ENCODE results near the gene PDGFB.
"Not testable (repeated sequence)": the region's sequence is repeated elsewhere in the genome, so short reads cannot be mapped to it uniquely, and the experiment has no call there.

The PDGFB gene

DNA sequence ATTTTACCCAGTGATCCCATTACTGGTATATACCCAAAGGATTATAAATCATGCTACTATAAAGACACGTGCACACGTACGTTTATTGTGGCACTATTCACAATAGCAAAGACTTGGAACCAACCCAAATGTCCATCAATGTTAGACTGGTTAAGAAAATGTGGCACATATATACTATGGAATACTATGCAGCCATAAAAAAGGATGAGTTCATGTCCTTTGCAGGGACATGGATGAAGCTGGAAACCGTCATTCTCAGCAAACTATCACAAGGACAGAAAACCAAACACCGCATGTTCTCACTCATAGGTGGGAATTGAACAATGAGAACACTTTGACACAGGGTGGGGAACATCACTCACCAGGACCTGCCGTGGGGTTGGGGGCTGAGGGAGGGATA, 26.4 kb downstream of the PDGFB start:
- not testable (repeated sequence) for H3K4me1 ChIP-seq (ENCODE audit: control insufficient read depth in 1 of 2, insufficient read depth in 2 of 2, low read length in 2 of 2); H3K36me3 ChIP-seq (ENCODE audit: control insufficient read depth in 1 of 2, insufficient read depth in 2 of 2, low read length in 2 of 2); H3K9me3 ChIP-seq (ENCODE audit: control insufficient read depth in 1 of 2, low read length in 2 of 2); H3K4me3 ChIP-seq (ENCODE audit: low read depth in 1 of 2, low read length in 2 of 2); H3K27me3 ChIP-seq (ENCODE audit: low read depth, low read length); H3K27ac ChIP-seq (ENCODE audit: low read length)

DNA sequence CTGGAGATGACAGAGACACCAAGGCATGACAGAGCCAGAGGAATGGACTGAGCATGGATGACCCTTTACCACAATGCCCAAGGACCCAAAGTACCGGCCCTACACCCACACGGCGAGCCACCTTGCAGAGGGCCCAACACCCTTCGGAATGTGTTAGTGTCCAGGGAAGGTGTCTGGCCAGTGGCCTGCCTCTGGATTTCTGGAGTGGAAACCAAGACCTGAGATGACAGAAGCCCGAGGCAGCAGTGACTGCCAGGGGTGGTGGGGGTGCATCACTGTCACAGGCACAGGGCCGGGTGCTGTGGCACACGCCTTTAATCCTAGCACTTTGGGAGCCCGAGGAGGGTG, 28.7 kb downstream of the PDGFB start:
- Histone ChIP-seq H3K4me1 (ENCODE audit: control insufficient read depth in 1 of 2, insufficient read depth in 2 of 2, low read length in 2 of 2) (no peaks in the 10 kb centered on the region), H3K27me3 (ENCODE audit: low read depth, low read length) (peaks cover 5% of the 10 kb centered on the region)

DNA sequence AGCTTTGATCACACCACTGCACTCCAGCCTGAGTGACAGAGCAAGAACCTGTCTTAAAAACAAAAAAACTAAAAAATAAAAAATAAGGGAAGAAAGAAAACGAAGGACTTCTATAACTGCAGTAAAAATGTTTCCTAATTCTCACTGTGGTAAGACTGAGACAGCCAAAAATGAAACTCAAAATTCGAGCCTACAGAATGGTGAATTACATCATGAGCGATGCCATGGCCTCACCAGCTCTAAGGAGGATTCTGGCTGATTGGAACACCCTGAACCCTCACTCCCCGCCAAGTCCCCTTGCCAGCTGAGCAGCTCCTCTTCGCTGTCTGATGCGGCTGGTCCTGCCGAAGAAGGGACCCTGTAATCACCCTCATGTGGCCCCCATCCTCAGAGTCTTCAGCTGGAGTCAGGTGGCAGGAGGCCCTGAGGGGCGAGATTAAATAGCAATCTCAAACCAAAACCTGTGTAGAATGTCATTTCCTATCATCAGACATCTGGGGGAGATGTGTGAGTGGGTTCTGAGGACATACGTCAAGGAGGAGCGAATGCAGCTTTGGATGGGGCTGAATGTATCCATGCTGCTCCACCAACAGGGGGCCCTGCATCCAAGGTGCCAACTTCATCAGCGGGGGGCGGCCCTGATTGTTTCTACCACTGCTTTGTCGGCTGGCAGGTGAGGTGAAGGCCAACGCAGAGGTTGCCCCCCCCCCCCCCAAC, 29.2 kb downstream of the PDGFB start:
- H3K9me3 ChIP-seq (ENCODE audit: control insufficient read depth in 1 of 2, low read length in 2 of 2) = no peaks in the 10 kb centered on the region
- H3K36me3 ChIP-seq (ENCODE audit: control insufficient read depth in 1 of 2, insufficient read depth in 2 of 2, low read length in 2 of 2) = no peaks in the 10 kb centered on the region
- H3K4me1 ChIP-seq (ENCODE audit: control insufficient read depth in 1 of 2, insufficient read depth in 2 of 2, low read length in 2 of 2) = no peaks in the 10 kb centered on the region
- no peak overlapping the region for H3K4me3 ChIP-seq (ENCODE audit: low read depth in 1 of 2, low read length in 2 of 2)
- no peak overlapping the region for H3K27ac ChIP-seq (ENCODE audit: low read length)
- peaks cover 5% of the 10 kb centered on the region for H3K27me3 ChIP-seq (ENCODE audit: low read depth, low read length)

More for the DNA sequence above, 28.7 kb downstream of the PDGFB start:
- H3K27ac ChIP-seq (ENCODE audit: low read length) = no peak overlapping the region
- no peaks in the 10 kb centered on the region for H3K36me3 ChIP-seq (ENCODE audit: control insufficient read depth in 1 of 2, insufficient read depth in 2 of 2, low read length in 2 of 2)
- H3K4me3 ChIP-seq (ENCODE audit: low read depth in 1 of 2, low read length in 2 of 2) = no peak overlapping the region
- H3K9me3 ChIP-seq (ENCODE audit: control insufficient read depth in 1 of 2, low read length in 2 of 2) = no peaks in the 10 kb centered on the region

DNA sequence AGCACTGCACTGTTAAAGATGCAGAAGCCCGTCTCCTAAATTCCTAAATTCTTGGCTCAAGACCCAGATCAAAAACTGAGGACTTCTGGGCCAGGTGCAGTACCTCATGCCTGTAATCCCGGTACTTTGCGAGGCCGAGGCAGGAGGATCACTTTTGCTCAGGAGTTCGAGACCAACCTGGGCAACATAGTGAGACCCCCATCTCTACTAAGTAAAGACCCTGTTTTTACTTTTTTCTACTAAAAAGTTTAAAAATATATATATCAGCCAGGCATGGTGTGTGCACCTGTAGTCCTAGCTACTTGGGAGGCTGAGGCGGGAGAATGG, 29.7 kb downstream of the PDGFB start:
- H3K9me3 ChIP-seq (ENCODE audit: control insufficient read depth in 1 of 2, low read length in 2 of 2) = no peaks in the 10 kb centered on the region
- no peaks in the 10 kb centered on the region for H3K4me1 ChIP-seq (ENCODE audit: control insufficient read depth in 1 of 2, insufficient read depth in 2 of 2, low read length in 2 of 2)
- no peak overlapping the region for H3K4me3 ChIP-seq (ENCODE audit: low read depth in 1 of 2, low read length in 2 of 2)
- peaks cover 5% of the 10 kb centered on the region for H3K27me3 ChIP-seq (ENCODE audit: low read depth, low read length)
- no peak overlapping the region for H3K27ac ChIP-seq (ENCODE audit: low read length)
- H3K36me3 ChIP-seq (ENCODE audit: control insufficient read depth in 1 of 2, insufficient read depth in 2 of 2, low read length in 2 of 2) = no peaks in the 10 kb centered on the region

DNA sequence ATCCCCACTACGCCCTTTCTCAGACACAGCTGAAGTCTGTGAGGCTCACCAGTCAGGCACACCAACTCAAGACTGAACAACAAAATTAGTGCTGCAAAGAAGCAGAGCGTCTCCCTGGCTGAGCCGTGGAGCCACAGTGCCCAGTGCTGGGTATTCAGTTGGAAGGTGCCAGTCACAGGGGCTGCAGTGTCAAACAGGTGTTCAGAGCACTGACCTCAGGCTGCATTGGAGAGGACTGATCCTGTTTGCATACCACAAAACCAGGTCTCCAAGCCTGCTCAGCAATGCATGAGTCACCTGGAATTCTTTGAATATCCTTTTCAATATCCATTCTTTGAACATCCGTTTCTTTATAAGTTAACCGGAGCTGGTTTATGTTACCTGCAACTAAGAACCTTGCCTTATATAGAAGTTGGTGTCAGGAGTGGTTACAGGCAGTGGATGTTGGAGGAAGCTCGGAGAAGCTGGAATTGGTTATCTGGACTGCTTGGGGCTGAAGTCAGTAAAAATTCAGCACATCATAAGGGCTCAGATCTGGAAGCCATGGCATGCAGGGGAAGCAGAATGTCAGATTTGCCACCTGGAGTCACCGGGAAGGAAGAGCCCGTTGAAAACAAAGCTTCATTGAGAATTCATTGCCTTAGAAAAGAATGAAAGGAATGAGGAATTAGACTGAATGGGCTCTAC, 30.3 kb downstream of the PDGFB start:
- Histone ChIP-seq H3K36me3 (ENCODE audit: control insufficient read depth in 1 of 2, insufficient read depth in 2 of 2, low read length in 2 of 2) (no peaks in the 10 kb centered on the region), H3K4me3 (ENCODE audit: low read depth in 1 of 2, low read length in 2 of 2) (no peak overlapping the region), H3K4me1 (ENCODE audit: control insufficient read depth in 1 of 2, insufficient read depth in 2 of 2, low read length in 2 of 2) (no peaks in the 10 kb centered on the region), H3K9me3 (ENCODE audit: control insufficient read depth in 1 of 2, low read length in 2 of 2) (no peaks in the 10 kb centered on the region), H3K27me3 (ENCODE audit: low read depth, low read length) (peaks cover 5% of the 10 kb centered on the region), H3K27ac (ENCODE audit: low read length) (no peak overlapping the region)

DNA sequence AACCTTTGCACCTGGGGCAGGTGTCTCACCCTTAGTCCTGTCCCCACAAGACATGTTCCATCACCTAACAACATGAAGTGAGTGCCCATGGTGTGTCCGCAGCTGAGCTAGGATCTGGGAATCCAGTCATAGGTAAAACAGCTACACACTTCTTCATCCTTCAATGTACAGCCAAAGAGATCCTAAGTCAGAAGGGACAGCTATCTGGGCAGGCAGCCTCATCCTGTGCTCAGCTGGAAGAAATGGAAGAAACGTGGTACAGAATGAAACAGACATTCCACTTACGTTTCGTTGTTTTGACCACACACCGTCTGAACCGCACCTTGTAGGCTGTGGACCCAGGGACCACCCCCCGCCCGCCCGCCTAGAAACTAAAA, 30.8 kb downstream of the PDGFB start:
- Histone ChIP-seq H3K27me3 (ENCODE audit: low read depth, low read length) (peaks cover 5% of the 10 kb centered on the region), H3K27ac (ENCODE audit: low read length) (no peak overlapping the region), H3K9me3 (ENCODE audit: control insufficient read depth in 1 of 2, low read length in 2 of 2) (no peaks in the 10 kb centered on the region), H3K36me3 (ENCODE audit: control insufficient read depth in 1 of 2, insufficient read depth in 2 of 2, low read length in 2 of 2) (no peaks in the 10 kb centered on the region), H3K4me3 (ENCODE audit: low read depth in 1 of 2, low read length in 2 of 2) (no peak overlapping the region), H3K4me1 (ENCODE audit: control insufficient read depth in 1 of 2, insufficient read depth in 2 of 2, low read length in 2 of 2) (no peaks in the 10 kb centered on the region)

DNA sequence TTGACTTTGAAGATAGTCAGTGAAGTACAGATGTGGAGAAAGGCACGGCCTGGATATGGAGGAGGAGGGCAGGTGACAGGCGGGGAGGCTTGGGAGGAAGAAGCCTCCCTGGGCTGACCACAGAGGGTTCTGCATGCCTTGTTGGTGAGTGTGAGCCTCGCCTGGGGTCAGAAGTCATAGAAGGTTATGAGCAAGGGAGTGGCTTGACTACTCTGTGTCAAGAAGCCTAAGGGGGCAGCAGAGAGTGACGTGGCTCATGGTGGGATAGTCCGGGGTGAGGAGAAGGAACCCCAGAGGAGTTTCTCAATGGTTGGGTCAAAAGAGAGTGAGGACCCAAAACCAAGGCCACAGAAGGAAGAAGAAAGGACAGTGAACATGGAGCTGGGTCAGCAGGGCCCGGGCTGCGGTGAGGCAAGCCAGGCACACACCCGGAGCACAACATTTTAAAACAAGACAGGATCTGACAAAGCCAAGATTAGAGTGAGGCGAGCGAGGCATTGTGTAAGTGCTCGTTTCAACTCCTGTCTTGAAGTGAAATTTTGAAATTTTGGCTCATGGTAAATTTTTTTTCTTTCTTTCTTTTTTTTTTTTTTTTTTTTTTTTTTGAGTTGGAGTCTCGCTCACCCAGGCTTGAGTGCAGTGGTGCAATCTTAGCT, 31.9 kb downstream of the PDGFB start:
- Histone ChIP-seq H3K36me3 (ENCODE audit: control insufficient read depth in 1 of 2, insufficient read depth in 2 of 2, low read length in 2 of 2) (no peaks in the 10 kb centered on the region), H3K4me1 (ENCODE audit: control insufficient read depth in 1 of 2, insufficient read depth in 2 of 2, low read length in 2 of 2) (no peaks in the 10 kb centered on the region), H3K27me3 (ENCODE audit: low read depth, low read length) (peaks cover 5% of the 10 kb centered on the region), H3K27ac (ENCODE audit: low read length) (no peak overlapping the region), H3K9me3 (ENCODE audit: control insufficient read depth in 1 of 2, low read length in 2 of 2) (no peaks in the 10 kb centered on the region), H3K4me3 (ENCODE audit: low read depth in 1 of 2, low read length in 2 of 2) (no peak overlapping the region)

DNA sequence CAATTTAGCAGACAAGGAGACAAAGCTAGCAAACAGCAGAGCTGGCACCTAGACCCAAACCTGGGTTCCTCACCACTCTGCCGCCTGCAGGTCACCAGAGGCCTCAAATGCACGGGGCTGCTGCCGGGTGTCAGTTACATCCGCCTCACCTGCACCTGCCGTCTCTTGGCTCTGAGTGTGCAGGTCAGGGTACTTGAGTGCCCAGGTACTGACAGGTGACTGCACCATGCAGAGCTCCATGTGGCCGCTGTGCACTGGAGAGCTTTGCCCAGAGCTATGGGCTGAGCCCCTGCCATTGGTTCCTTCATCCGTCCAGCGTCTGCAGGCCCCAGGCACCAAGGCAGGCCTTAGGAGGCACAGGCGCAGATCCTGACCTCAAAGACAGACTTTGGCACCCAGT, 35.0 kb downstream of the PDGFB start:
- Histone ChIP-seq H3K27ac (ENCODE audit: low read length) (no peak overlapping the region), H3K27me3 (ENCODE audit: low read depth, low read length) (peaks cover 5% of the 10 kb centered on the region), H3K4me3 (ENCODE audit: low read depth in 1 of 2, low read length in 2 of 2) (no peak overlapping the region), H3K36me3 (ENCODE audit: control insufficient read depth in 1 of 2, insufficient read depth in 2 of 2, low read length in 2 of 2) (no peaks in the 10 kb centered on the region), H3K4me1 (ENCODE audit: control insufficient read depth in 1 of 2, insufficient read depth in 2 of 2, low read length in 2 of 2) (peaks cover 0 to 7% of the 10 kb centered on the region in 2 donors), H3K9me3 (ENCODE audit: control insufficient read depth in 1 of 2, low read length in 2 of 2) (no peaks in the 10 kb centered on the region)

DNA sequence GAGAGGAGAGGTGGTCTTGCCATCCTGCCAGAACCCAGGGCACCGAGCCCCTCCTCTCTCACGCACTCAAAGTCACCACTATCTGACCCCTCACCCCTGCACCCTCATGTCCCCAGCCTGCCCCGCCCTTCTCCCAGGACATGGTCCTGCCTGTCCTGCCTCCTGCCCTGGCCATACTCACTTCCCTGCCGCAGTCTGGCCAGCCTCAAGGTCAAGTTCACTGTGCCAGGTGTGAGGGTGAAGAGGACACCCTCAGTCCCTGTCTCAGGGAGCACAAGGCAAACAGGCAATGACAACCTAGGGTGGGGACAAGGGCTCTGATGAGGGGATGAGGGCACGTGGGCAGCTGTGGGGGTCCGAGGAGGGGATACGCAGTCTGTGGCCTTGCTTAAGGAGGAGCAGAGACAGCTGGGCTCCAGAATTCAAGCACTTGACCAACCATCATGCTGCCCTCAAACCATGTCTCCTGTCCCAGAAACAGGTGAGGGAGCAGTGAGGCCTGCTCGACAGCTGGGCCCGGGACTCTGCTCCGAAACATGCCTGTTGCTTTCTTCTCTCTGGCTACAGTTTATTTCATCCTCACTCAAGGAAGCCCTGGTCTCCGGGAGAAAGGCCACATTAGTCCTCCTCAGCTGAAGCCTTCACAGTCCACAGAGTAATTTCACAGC, 36.6 kb downstream of the PDGFB start:
- Histone ChIP-seq H3K9me3 (ENCODE audit: control insufficient read depth in 1 of 2, low read length in 2 of 2) (no peaks in the 10 kb centered on the region), H3K27ac (ENCODE audit: low read length) (no peak overlapping the region), H3K4me3 (ENCODE audit: low read depth in 1 of 2, low read length in 2 of 2) (no peak overlapping the region), H3K4me1 (ENCODE audit: control insufficient read depth in 1 of 2, insufficient read depth in 2 of 2, low read length in 2 of 2) (peaks cover 0 to 7% of the 10 kb centered on the region in 2 donors), H3K36me3 (ENCODE audit: control insufficient read depth in 1 of 2, insufficient read depth in 2 of 2, low read length in 2 of 2) (no peaks in the 10 kb centered on the region), H3K27me3 (ENCODE audit: low read depth, low read length) (no peaks in the 10 kb centered on the region)

DNA sequence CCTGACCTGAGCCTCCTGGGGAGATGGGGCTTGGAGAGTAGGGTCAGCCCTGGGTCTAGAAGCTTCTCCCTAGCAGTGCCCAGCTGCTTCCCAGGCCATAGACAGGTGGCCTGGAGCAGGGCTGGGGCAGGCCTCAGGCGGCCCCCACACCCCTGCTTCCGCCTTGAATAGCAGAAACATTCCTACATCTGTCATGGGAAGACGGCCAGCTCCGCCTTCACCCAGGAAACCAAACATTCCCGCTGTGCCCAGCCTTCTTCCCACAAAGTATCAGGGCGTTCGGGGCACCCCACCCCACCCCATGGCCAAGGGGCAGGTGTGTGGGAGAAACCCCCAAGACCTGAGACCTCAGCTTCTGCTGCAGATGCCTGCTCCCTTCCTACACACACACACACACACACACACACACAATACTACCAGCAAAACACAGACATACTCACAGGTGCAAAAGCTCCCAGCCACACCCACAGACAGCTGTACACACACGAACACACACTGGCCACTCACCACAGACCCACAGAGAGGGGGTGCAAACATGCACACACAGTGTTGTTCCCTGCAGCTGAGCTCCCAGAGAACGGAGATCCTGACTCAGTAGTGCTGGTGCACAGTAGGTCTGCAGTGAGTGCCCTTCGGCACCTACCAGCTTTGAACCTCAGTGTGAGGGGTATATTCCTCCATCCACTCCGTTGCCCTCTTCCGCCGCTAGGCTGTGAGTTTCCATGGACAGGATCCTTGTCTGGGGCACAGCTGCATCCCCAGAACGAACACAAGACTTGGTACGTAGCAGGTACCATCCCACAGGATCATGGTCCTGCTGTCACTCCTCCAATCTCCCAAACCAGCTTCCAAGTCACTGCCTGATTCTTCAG, 37.4 kb downstream of the PDGFB start:
- Histone ChIP-seq H3K4me1 (ENCODE audit: control insufficient read depth in 1 of 2, insufficient read depth in 2 of 2, low read length in 2 of 2) (peaks cover 0 to 7% of the 10 kb centered on the region in 2 donors), H3K27me3 (ENCODE audit: low read depth, low read length) (no peaks in the 10 kb centered on the region), H3K27ac (ENCODE audit: low read length) (no peak overlapping the region), H3K36me3 (ENCODE audit: control insufficient read depth in 1 of 2, insufficient read depth in 2 of 2, low read length in 2 of 2) (no peaks in the 10 kb centered on the region), H3K9me3 (ENCODE audit: control insufficient read depth in 1 of 2, low read length in 2 of 2) (no peaks in the 10 kb centered on the region), H3K4me3 (ENCODE audit: low read depth in 1 of 2, low read length in 2 of 2) (no peak overlapping the region)

DNA sequence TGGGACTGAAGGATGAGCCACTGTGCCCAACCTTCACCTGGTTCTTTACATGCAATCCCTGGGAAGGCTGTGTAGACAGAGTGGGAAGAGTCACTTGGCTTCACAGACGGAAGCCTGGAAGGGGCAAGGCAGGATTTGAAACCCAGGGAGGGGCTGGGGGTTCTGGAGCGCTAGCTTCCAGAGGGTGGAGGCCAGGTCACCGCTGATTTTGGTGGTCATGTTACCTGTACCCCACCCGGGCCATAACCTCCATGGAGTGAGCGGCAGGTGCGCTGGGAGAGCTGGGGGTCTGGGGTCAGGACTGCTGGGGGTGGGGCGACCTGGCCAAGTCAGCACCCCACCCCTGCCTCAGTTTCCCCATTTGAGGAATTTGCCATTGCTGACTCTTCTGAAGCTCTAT, 38.3 kb downstream of the PDGFB start:
- H3K4me3 ChIP-seq (ENCODE audit: low read depth in 1 of 2, low read length in 2 of 2) = no peak overlapping the region
- H3K27me3 ChIP-seq (ENCODE audit: low read depth, low read length) = no peaks in the 10 kb centered on the region
- H3K36me3 ChIP-seq (ENCODE audit: control insufficient read depth in 1 of 2, insufficient read depth in 2 of 2, low read length in 2 of 2) = no peaks in the 10 kb centered on the region
- H3K27ac ChIP-seq (ENCODE audit: low read length) = no peak overlapping the region
- H3K9me3 ChIP-seq (ENCODE audit: control insufficient read depth in 1 of 2, low read length in 2 of 2) = no peaks in the 10 kb centered on the region
- H3K4me1 ChIP-seq (ENCODE audit: control insufficient read depth in 1 of 2, insufficient read depth in 2 of 2, low read length in 2 of 2) = peaks cover 0 to 7% of the 10 kb centered on the region in 2 donors
